VCaP (cell line): ENCODE data around the gene TRIM56.
"Not testable (repeated sequence)": the region's sequence is repeated elsewhere in the genome, so short reads cannot be mapped to it uniquely, and the experiment has no call there.

Source experiments
- H3K27ac ChIP-seq: fragments of 450-650 bp; 2 replicates; pipeline ENCODE4 v1.5.1; 2017
- CTCF ChIP-seq: fragments of 450-650 bp; conservative IDR thresholded peaks from 2 replicates; pipeline ENCODE4 v1.5.1; 2017; ENCODE audit warnings: mild to moderate bottlenecking, moderate library complexity

TRIM56 gene

GRCh38 chr7:101104193-101104713 lies 19.0 kb downstream of the TRIM56 start:
- TF ChIP-seq CTCF, result no peak
- no peak overlapping the region for H3K27ac ChIP-seq

GRCh38 chr7:101104799-101105198 lies 19.5 kb downstream of the TRIM56 start:
- TF ChIP-seq CTCF, result no peak
- H3K27ac ChIP-seq, result no peak overlapping the region

- not testable (repeated sequence) for H3K27ac ChIP-seq
These were observed 20.0 kb downstream of the TRIM56 start for GRCh38 chr7:101105248-101105647.

GRCh38 chr7:101106386-101106785 lies 21.1 kb downstream of the TRIM56 start:
- no peak overlapping the region for H3K27ac ChIP-seq
- TF ChIP-seq CTCF, result no peak

GRCh38 chr7:101108330-101108857 lies 23.1 kb downstream of the TRIM56 start:
- TF ChIP-seq CTCF, result no peak
- no peak overlapping the region for H3K27ac ChIP-seq

- no peak overlapping the region for H3K27ac ChIP-seq
These were observed 23.7 kb downstream of the TRIM56 start for GRCh38 chr7:101108961-101109360.

GRCh38 chr7:101109368-101109767 lies 24.1 kb downstream of the TRIM56 start:
- H3K27ac ChIP-seq, result no peak overlapping the region
- TF ChIP-seq CTCF, result no peak

More at GRCh38 chr7:101108961-101109360, 23.7 kb downstream of the TRIM56 start:
- no peak for TF ChIP-seq CTCF

GRCh38 chr7:101111261-101111660 lies 26.0 kb downstream of the TRIM56 start:
- H3K27ac ChIP-seq, result no peak overlapping the region
- no peak for TF ChIP-seq CTCF
